Left kidney (tissue), 8 donors: ENCODE data around the gene USP5. TPM values are rescaled to one million over a fixed set of nuclear protein-coding genes. Genes with fewer than 3 reads are reported as not detected.
A peak's percentile ranks its signal among the peaks of the same experiment; 100 is the strongest.

Experiments
- DNase-seq: peaks from one replicate; pipeline ENCODE4 v3.0.0-alpha.2; 2013
- long read RNA-seq, 8 donors: transcript quantifications; one replicate each; lab custom pipeline, GENCODE V29; 2026
- polyA plus RNA-seq: library from polyadenylated mRNA; unstranded; fragments of 120-200 nt; gene quantifications from one replicate; pipeline ENCODE4 v1.2.1, GENCODE V29; 2013; ENCODE audit not compliant: insufficient read length

Gene USP5, protein sequence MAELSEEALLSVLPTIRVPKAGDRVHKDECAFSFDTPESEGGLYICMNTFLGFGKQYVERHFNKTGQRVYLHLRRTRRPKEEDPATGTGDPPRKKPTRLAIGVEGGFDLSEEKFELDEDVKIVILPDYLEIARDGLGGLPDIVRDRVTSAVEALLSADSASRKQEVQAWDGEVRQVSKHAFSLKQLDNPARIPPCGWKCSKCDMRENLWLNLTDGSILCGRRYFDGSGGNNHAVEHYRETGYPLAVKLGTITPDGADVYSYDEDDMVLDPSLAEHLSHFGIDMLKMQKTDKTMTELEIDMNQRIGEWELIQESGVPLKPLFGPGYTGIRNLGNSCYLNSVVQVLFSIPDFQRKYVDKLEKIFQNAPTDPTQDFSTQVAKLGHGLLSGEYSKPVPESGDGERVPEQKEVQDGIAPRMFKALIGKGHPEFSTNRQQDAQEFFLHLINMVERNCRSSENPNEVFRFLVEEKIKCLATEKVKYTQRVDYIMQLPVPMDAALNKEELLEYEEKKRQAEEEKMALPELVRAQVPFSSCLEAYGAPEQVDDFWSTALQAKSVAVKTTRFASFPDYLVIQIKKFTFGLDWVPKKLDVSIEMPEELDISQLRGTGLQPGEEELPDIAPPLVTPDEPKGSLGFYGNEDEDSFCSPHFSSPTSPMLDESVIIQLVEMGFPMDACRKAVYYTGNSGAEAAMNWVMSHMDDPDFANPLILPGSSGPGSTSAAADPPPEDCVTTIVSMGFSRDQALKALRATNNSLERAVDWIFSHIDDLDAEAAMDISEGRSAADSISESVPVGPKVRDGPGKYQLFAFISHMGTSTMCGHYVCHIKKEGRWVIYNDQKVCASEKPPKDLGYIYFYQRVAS
- 58.3 TPM for polyA plus RNA-seq
- long read RNA-seq, donor 1, transcript USP5-202 (20 exons, 3,083 nt) = major isoform, 10 of 29 reads
- long read RNA-seq, donor 1, partial matches to known transcripts = 19 of 29 reads
- long read RNA-seq, donor 1, other reads (novel, unspliced or antisense) = 0 of 29 reads
- long read RNA-seq, donor 2, partial matches to known transcripts = 16 of 19 reads
- long read RNA-seq, donor 2, other reads (novel, unspliced or antisense) = 0 of 19 reads
- long read RNA-seq, donor 3, partial matches to known transcripts = 5 of 6 reads
- long read RNA-seq, donor 3, other reads (novel, unspliced or antisense) = 0 of 6 reads
- long read RNA-seq, donor 4, partial matches to known transcripts = 5 of 5 reads
- long read RNA-seq, donor 4, other reads (novel, unspliced or antisense) = 0 of 5 reads
- long read RNA-seq, donor 5, transcript USP5-202 (20 exons, 3,083 nt) = major isoform, 7 of 18 reads
- long read RNA-seq, donor 5, partial matches to known transcripts = 10 of 18 reads
- long read RNA-seq, donor 5, other reads (novel, unspliced or antisense) = 0 of 18 reads
- long read RNA-seq, donor 6, transcript USP5-202 (20 exons, 3,083 nt) = major isoform, 8 of 33 reads
- long read RNA-seq, donor 6, partial matches to known transcripts = 25 of 33 reads
- long read RNA-seq, donor 6, other reads (novel, unspliced or antisense) = 0 of 33 reads
- long read RNA-seq, donor 7, transcript USP5-202 (20 exons, 3,083 nt) = major isoform, 7 of 20 reads
- long read RNA-seq, donor 7, partial matches to known transcripts = 13 of 20 reads
- long read RNA-seq, donor 7, other reads (novel, unspliced or antisense) = 0 of 20 reads
- long read RNA-seq, donor 8, partial matches to known transcripts = 10 of 13 reads
- long read RNA-seq, donor 8, other reads (novel, unspliced or antisense) = 0 of 13 reads

DNA sequence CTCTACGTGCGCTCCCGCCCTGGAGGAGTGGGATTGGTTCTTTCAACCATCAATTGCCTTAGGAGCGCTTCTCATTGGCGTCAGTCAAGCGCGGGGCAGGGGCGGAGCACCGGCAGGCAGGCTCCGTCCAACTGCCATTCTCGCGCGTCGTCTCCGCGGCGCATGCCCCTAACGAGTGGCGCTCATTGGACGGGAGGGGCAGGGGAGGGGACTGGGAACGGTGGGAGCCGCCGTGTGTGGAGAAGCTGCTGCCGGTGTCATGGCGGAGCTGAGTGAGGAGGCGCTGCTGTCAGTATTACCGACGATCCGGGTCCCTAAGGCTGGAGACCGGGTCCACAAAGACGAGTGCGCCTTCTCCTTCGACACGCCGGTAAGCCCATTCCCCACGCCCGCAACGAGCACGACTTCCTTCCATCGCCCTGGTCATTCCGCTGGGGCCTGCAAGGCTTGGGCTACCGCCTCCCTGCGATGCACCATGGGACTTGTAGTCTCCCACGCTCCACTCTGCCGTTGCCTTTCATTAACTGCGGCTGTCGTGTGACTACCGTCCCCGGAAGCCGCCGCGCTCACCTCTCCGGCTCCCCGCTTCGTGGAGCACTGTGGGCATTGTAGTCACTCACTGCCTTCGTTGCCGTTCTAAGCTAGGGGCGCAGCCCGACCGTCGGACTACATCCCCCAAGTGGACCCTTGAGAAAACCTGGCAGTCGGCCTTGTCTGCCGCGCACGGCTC, at the start of gene USP5:
TSS of gene USP5 (plus strand) at position 230 of the 730 bp plus-strand sequence. CDS start at position 260, 30 bp downstream.
- peak; percentile 99 for DNase-seq

DNA sequence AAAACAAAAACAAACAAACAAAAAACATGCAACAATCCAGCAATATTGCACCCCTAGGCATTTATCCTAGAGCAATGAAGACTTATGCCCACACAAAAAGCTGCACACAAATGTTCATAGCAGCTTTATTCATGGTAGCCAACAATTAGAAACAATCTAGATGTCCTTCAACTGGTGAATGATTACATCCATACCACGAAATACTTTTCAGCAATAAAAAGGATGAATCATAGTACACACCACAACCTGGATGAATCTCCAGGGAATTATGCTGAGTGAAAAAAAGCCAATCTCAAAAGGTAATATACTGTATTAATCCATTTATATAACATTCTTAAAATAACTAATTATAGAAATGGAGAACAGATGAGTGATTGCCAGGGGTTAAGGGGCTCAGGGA, 44.8 kb upstream of the USP5 start:
- DNase-seq = no peak

DNA sequence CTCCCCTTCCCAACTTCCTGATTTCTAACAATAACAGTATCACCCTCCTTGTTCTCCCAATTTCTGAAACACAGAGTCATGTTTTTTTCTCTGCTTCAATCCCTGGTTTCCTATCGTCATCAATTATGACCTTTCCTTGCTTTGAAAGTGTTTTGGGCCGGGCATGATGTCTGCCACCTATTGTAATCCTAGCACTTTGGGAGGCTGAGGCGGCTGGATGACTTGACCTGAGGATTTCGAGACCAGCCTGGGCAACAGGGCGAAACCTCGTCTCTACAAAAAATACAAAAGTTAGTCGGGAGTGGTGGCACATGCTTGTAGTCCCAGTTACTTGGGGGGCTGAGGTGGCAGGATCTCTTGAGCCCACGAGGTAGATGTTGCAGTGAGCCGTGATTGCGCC, 42.9 kb upstream of the USP5 start:
- no peak for DNase-seq

DNA sequence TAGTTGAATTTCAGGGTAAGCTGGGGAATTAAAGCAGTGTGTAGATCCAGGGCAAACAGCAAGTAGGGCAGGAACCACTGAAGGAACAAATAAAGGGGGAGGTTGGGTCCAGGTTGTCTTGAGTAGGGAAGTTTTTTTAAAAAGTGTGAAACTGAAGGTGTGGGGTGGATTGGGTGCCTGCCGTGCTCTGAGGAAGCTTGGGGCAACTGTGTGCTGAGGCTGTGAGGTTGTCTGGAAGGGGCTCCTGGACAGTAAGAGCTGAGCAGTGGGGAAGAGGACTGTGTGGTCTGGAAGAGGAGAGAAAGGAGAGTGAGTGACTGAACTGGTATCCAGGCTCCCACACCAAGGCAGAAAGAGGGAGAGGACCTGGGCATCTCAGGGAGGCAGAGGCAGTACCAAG, 41.2 kb upstream of the USP5 start:
- no peak for DNase-seq

DNA sequence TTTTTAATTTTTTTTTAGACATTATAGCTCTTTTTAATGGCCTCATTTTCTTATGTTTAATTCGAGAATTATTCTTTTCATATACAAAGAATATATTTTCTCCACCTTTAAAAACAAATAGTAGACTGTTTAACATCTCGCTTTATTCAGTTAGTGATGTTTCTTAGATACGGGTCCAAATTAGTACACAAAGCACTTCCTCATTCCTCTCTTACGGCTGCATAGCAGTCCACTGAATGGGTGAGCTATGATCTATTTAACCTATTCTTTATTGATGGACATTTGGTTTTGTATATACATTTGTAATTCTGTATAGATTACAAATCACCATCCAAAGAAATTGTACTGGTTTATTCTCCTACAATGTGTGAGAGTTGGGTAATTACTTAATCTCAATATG, 38.6 kb upstream of the USP5 start:
- DNase-seq = no peak

DNA sequence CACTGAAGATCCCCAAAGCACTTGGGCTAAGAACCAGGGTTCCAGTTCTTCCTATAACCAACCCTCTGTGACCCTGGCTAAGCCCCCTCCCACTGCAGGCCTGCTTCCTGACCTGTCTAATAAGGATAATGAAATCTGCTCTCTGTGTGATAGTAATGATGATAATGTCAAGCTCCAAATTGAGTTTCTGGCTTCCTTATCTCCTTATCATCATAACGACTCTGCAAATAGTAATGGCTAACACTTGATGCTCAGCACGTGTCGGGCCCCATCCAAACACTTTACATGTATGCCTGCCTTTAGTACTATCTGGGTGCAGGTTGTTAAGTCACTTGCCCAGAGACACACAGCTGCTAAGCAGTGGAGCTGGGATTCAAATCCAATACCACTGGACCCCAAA, 35.4 kb upstream of the USP5 start:
- no peak for DNase-seq

DNA sequence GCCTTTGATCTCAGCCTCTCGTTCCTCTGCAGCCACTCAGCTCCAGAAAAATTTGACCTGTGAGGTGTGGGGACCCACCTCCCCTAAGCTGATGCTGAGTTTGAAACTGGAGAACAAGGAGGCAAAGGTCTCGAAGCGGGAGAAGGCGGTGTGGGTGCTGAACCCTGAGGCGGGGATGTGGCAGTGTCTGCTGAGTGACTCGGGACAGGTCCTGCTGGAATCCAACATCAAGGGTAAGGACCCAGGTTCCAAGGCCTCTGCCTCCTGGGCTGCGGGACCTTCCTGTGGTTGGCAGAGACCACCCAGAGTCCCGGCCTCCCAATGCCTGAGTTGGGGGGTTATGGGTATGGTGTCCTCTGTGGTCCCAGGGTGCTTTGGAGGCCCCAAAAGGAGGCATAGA, 34.9 kb upstream of the USP5 start:
- DNase-seq = no peak

DNA sequence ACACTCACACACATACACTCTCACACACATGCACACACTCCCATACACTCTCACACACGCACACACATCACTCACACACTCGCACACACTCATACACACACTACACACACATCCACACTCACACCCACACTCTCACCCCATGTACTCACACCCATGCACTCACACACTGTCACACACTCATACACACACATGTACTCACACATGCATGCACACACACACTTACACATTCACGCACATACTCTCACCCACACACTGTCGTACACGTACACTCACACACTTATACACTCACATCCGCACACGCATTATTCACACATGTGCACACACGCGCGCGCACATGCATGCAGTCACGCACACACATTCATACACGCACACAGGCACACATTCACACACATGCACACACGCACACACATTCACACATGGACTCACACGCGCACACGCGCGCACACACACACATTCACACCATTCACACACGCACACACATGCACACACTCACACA, 34.2 kb upstream of the USP5 start:
- no peak for DNase-seq

DNA sequence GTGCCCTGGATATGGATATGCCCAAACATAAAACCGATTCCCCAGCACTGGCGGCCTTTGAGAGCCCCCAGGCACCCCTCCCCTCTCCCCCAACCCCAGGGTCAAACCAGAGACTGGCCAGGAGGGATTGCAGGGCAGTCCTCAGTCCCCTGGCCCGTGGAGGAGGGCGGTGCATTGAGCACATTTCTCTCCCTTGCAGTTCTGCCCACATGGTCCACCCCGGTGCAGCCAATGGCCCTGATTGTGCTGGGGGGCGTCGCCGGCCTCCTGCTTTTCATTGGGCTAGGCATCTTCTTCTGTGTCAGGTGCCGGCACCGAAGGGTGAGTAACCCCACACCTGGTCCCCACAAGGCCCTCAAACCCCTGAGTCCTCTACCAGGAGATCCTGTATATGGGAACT, 33.7 kb upstream of the USP5 start:
- no peak for DNase-seq

DNA sequence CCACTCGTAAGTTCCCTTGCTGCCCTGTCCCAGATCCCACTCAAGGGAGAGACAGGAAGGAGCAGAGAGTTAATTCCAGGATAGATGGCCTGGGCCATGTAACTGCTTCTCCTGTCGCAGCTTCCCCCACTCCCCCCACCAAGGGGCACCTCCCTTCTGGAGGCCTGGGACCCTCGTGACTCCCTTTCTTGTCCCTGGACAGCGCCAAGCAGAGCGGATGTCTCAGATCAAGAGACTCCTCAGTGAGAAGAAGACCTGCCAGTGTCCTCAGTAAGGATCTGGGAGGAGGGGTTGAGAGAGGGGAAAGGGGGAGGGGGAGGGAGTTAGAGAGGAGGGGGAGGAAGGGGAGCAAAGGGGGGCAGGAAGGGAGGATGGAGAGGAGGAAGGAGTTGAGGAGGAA, 33.3 kb upstream of the USP5 start:
- DNase-seq = no peak

DNA sequence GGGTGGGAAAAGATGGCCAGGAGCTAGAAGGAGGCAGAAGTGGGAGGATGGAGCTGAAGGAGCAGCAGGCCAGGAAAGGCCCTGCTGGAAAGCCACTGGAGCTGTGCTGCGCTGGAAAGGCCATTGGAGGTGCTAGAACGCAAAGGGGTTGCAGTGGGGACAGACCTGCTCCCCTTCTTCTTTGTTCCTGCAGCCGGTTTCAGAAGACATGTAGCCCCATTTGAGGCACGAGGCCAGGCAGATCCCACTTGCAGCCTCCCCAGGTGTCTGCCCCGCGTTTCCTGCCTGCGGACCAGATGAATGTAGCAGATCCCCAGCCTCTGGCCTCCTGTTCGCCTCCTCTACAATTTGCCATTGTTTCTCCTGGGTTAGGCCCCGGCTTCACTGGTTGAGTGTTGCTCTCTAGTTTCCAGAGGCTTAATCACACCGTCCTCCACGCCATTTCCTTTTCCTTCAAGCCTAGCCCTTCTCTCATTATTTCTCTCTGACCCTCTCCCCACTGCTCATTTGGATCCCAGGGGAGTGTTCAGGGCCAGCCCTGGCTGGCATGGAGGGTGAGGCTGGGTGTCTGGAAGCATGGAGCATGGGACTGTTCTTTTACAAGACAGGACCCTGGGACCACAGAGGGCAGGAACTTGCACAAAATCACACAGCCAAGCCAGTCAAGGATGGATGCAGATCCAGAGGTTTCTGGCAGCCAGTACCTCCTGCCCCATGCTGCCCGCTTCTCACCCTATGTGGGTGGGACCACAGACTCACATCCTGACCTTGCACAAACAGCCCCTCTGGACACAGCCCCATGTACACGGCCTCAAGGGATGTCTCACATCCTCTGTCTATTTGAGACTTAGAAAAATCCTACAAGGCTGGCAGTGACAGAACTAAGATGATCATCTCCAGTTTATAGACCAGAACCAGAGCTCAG, 32.6 kb upstream of the USP5 start:
- no peak for DNase-seq

DNA sequence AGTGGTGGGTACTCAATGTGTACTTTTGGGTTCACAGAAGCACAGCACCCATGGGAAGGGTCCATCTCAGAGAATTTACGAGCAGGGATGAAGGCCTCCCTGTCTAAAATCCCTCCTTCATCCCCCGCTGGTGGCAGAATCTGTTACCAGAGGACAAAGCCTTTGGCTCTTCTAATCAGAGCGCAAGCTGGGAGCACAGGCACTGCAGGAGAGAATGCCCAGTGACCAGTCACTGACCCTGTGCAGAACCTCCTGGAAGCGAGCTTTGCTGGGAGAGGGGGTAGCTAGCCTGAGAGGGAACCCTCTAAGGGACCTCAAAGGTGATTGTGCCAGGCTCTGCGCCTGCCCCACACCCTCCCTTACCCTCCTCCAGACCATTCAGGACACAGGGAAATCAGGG, 31.8 kb upstream of the USP5 start:
- DNase-seq = no peak

DNA sequence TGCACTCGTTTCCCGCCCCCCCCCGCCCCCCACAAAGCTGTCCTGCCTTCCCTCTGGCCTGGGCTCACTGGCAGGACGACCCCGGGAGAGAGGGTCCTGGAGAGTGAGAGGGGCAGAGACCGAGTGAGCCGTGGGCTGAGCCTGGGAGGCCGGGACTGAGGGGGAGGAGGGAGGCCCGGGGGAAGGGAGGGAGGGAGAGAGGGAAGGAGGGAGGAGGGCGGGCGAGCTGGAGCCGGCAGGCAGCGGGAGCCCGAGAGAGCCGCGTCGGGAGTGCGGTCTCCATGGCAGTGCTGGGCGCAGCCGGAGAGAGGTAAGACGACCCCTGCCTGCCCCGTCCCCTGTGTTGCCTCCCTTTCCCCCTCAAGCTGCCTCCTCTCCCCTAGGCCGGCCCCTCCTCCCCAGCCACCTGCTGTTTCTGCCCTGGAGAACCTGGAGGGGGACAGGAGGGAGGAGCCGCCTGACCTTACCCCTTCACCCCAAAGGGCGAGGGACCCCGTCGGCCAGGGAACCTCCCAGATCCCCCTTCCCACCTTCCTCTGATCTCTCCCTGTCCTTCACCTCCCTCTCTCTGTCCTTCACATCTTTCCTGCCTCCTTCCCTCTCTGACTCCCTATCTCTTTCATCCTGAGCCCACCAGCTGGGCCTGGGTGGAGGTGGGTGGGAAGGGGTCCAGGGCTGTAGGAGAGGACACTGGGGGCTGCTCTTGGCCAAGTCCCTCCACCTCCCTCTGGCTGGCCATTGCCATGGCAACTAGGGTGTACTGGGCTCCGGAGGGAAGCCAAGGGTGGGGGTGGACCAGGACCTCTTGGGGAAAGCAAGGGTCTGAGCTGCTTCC, 30.1 kb upstream of the USP5 start, which contains the start of gene GPR162:
TSS of gene GPR162 (plus strand) at position 231 of the 835 bp plus-strand sequence. CDS start 2,078 bp downstream, outside the sequence.
- peak; percentile 90 for DNase-seq

DNA sequence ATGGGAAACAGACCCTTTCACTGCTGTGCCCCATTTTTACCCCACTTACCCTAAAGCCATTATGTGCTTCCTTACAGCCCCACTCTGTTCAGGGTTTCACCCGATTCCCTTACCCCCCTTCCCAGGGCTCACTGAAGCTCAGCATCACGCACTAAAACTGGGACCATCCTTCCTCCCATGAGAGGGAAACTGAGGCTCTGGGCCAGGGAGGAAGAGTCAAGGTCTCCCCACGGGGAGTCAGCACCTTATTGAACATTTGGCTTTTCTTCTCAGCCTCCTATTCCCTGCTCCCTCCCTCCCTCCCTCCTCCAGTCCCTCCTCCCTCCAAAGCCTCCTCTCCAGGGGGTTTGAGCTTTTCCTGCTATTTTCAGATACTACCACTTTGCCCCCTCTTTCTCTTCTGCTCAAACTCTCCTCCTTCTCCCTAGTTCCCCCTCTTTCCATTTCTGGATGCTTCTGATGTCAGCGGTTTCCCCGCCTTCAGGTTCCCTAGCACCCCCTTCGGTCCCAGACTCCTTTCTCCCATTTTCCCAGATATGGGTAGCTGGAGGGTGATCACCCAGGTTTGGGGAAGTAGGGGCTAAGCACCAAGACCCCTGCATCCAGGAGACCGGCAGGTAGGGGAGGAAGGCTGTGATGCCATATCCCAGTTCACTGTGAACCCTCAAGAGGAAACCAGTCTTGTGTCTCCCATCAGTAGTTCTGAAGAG, 29.4 kb upstream of the USP5 start:
- DNase-seq = no peak

DNA sequence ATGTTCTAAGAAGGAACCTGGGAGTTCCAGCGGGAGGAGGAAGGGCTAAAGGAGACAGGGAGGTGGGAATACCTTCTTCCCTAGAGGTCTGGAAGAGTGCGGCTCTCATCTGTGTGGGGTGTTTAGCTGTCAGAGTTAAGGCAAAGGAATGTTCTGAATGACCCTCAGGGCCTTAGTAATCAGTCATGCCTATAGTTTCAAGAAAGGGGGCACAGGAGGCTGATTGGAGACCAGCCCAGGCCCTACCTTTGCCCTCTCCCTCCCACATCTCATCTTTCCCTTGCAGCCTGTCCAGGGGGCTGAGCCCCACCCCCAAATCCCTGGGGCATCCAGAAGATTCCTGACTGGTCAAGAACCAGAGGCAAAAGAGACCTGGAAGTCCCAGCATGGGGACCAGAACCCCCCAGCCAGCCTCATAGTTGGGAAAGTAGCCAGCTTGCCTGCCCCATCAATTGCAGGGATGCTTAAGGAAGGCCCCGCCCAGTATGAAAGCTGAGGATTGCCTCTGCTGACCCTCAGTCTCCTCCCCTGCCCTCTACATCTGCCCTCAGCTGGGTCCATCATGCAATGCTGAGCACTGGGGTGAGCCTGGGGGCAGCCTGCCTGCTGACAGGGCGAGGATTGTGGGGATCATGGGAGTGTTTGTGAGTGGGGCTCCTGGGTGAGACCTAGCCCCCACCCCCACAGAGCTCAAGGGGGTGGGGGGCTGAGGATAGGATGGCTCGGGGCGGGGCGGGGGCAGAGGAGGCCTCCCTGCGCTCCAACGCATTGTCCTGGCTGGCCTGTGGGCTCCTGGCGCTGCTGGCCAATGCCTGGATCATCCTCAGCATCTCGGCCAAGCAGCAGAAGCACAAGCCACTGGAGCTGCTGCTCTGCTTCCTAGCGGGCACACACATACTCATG, 28.5 kb upstream of the USP5 start:
- no peak for DNase-seq

DNA sequence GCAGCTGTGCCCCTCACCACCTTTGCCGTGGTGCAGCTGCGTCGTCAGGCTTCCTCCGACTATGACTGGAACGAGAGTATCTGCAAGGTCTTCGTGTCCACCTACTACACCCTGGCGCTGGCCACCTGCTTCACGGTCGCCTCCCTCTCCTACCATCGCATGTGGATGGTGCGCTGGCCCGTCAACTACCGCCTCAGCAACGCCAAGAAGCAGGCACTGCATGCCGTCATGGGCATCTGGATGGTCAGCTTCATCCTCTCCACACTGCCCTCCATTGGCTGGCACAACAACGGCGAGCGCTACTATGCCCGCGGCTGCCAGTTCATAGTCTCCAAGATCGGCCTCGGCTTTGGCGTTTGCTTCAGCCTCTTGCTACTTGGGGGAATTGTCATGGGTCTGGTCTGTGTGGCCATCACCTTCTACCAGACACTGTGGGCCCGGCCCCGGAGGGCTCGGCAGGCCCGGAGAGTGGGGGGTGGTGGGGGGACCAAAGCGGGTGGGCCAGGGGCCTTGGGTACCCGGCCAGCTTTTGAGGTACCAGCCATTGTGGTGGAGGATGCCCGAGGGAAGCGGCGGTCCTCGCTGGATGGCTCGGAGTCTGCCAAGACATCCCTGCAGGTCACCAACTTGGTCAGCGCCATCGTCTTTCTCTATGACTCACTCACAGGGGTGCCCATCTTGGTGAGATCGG, 27.7 kb upstream of the USP5 start:
- DNase-seq = no peak
